GM12878 (cell line): ENCODE data around the gene INO80B. TPM values are rescaled to one million over a fixed set of nuclear protein-coding genes. Genes with fewer than 3 reads are reported as not detected.
A peak's percentile ranks its signal among the peaks of the same experiment; 100 is the strongest.

ENCODE experiments used
- ATAC-seq: fragments of 200-7000 bp; cut with Tn5 transposase; 3 replicates; pipeline ENCODE4 v1.9.1; 2020; ENCODE audit warnings: mild to moderate bottlenecking, moderate library complexity
- BruUV-seq: library from RNA; stranded (reverse); fragments of 400-500 nt; replicated peaks from 2 replicates; lab custom pipeline; 2021; lab: Mats Ljungman, UMichigan
- CTCF ChIA-PET: fragments of 300-600 bp; sonication (Branson Sonifier 250); formaldehyde crosslinking; extraction: SDS; loops from one replicate; lab custom pipeline; 2021; ENCODE audit warnings: inconsistent platforms; lab: Yijun Ruan, JAX
- POLR2A ChIA-PET: fragments of 350-600 bp; formaldehyde crosslinking; extraction: SDS; loops from one replicate; lab custom pipeline; 2021; ENCODE audit warnings: inconsistent platforms; lab: Charles Lee
- RAD21 ChIA-PET: fragments of 300-600 bp; sonication (Branson Sonifier 250); formaldehyde crosslinking; loops from one replicate; lab custom pipeline; 2023; ENCODE audit warnings: antibody characterized with exemption; ENCODE audit not compliant: unreplicated experiment; lab: Charles Lee
- SMC1A ChIA-PET: fragments of 300-600 bp; sonication (Branson Sonifier 250); formaldehyde crosslinking; loops from one replicate; lab custom pipeline; 2023; ENCODE audit not compliant: unreplicated experiment, uncharacterized antibody; lab: Charles Lee
- DNase-seq: peaks from one replicate; pipeline ENCODE4 v3.0.0-alpha.2; 2011; ENCODE audit warnings: low read depth, low spot score
- FAIRE-seq: peaks from 3 replicates; lab custom pipeline; 2011; peaks lifted over from hg19 to GRCh38; lab: Jason Lieb, UNC
- H2AFZ ChIP-seq: 2 replicates; pipeline ENCODE4 v1.6.0; 2011; ENCODE audit warnings: low read depth, low read length, control low read depth; ENCODE audit not compliant: control insufficient read depth
- H3K27ac ChIP-seq: 2 replicates; pipeline ENCODE4 v1.5.1; 2011; ENCODE audit warnings: control low read depth; ENCODE audit not compliant: control insufficient read depth, insufficient read depth
- H3K27me3 ChIP-seq, 2 experiments: replicated peaks in 1 of 2; 2 replicates each; pipeline versions ENCODE4 v1.6.0 to v1.6.1; 2011; ENCODE audit warnings: low read length in 1 of 2; ENCODE audit not compliant: control insufficient read depth in 2 of 2, insufficient read depth in 2 of 2
- H3K36me3 ChIP-seq, 2 experiments: 2 replicates each; pipeline ENCODE4 v1.5.1; 2011; ENCODE audit warnings: low read length in 1 of 2; ENCODE audit not compliant: control insufficient read depth in 2 of 2, insufficient read depth in 2 of 2
- H3K4me1 ChIP-seq: 2 replicates; pipeline ENCODE4 v1.6.1; 2011; ENCODE audit warnings: mild to moderate bottlenecking, low read length, moderate library complexity, mixed read lengths; ENCODE audit not compliant: control insufficient read depth, insufficient read depth
- H3K4me2 ChIP-seq: 2 replicates; pipeline ENCODE4 v1.6.0; 2011; ENCODE audit warnings: control low read depth; ENCODE audit not compliant: control insufficient read depth, insufficient read depth
- H3K4me3 ChIP-seq: fragments of 200-600 bp; sonication (generic); 2 replicates; pipeline ENCODE4 v1.5.1; 2016
- H3K79me2 ChIP-seq: 2 replicates; pipeline ENCODE4 v1.6.0; 2011; ENCODE audit warnings: low read length; ENCODE audit not compliant: control insufficient read depth, insufficient read depth
- H3K9ac ChIP-seq: 2 replicates; pipeline ENCODE4 v1.8.0; 2011; ENCODE audit warnings: low read length, control low read depth, mixed read lengths; ENCODE audit not compliant: control insufficient read depth, insufficient read depth
- H3K9me3 ChIP-seq: replicated peaks from 3 replicates; pipeline ENCODE4 v1.5.1; 2011; ENCODE audit warnings: mild to moderate bottlenecking, low read length; ENCODE audit not compliant: control insufficient read depth, insufficient read depth
- H4K20me1 ChIP-seq: 2 replicates; pipeline ENCODE4 v1.6.0; 2011; ENCODE audit not compliant: control insufficient read depth, insufficient read depth
- MLLT1 ChIP-seq: fragments of 450-650 bp; IDR thresholded peaks from 2 replicates; pipeline ENCODE4 v1.6.1; 2016; ENCODE audit warnings: mild to moderate bottlenecking
- NR2C1 ChIP-seq: fragments of 450-650 bp; IDR thresholded peaks from 2 replicates; pipeline ENCODE4 v1.6.1; 2017; ENCODE audit warnings: antibody characterized with exemption, mild to moderate bottlenecking, moderate library complexity
- RAD51 ChIP-seq: fragments of 450-650 bp; IDR thresholded peaks from 2 replicates; pipeline ENCODE4 v1.6.1; 2016; ENCODE audit warnings: moderate library complexity, mild to moderate bottlenecking, inconsistent platforms
- USF1 ChIP-seq: IDR thresholded peaks from 2 replicates; pipeline ENCODE4 v1.6.1; 2011; ENCODE audit warnings: borderline replicate concordance, low read depth, mild to moderate bottlenecking, moderate library complexity, mixed read lengths, low read length; ENCODE audit not compliant: insufficient read depth; ENCODE audit errors: extremely low read length
- ZNF24 ChIP-seq: fragments of 450-650 bp; IDR thresholded peaks from 2 replicates; pipeline ENCODE4 v1.6.1; 2017; ENCODE audit warnings: antibody characterized with exemption, mild to moderate bottlenecking
- ZZZ3 ChIP-seq: IDR thresholded peaks from 2 replicates; pipeline ENCODE4 v1.6.1; 2011; ENCODE audit warnings: low read depth; ENCODE audit not compliant: control insufficient read depth, insufficient read length
- WGBS: methylation state at CpG from one replicate; pipeline ENCODE4 v1.1.6; 2016; ENCODE audit warnings: low lambda C conversion rate; ENCODE audit not compliant: insufficient replicate concordance, insufficient coverage; ENCODE audit errors: missing lambda C conversion rate; 5-methylcytosine and 5-hydroxymethylcytosine counted together
- in situ Hi-C: fragments of 300-500 bp; cut with MboI; formaldehyde crosslinking; loops from 9 replicates; pipeline ENCODE4 v1.14.3; 2018; ENCODE audit warnings: mixed read lengths
- intact Hi-C: fragments of 100-400 bp; cut with micrococcal nuclease; formaldehyde crosslinking; loops from one replicate; pipeline ENCODE4 v1.14.2; 2022; ENCODE audit not compliant: unreplicated experiment
- polyA plus RNA-seq, 11 experiments: library from polyadenylated mRNA; depleted of rRNA in 4 of 11; unstranded in 6 of 11; stranded (reverse) in 5 of 11; fragments of >200 nt; fragmentation: Nextera tagmentation in 4 of 11; fragmentation: Illumina TruSeq in 1 of 11; extraction: Ambion mirVana in 4 of 11; extraction: Trizol in 1 of 11; gene quantifications; 1 replicate in 1 of 11; 2 replicates in 10 of 11; pipeline versions ENCODE4 v1.2.1 to v1.2.3, GENCODE V29; 2011 to 2016; ENCODE audit warnings: inconsistent platforms in 2 of 11, missing spikeins in 2 of 11, low read depth in 1 of 11
- total RNA-seq, 4 experiments: library from RNA; depleted of rRNA in 3 of 4; stranded (reverse); fragments of >200 nt in 3 of 4; fragmentation: Illumina TruSeq in 1 of 4; extraction: Trizol in 1 of 4; gene quantifications; 2 replicates each; pipeline versions ENCODE4 v1.2.1 to v1.2.3, GENCODE V29; 2013 to 2021

Gene INO80B
- total and polyA plus RNA-seq, 10 of the 15 experiments (the other 5 are each of a cell fraction or from before 2014, with no cell fraction given) = 1.3 to 26.7 (median 11.1) TPM

- TF ChIP-seq NR2C1 (peak; percentile 42; the same call in 1 of the 2 replicates), ZZZ3 (no peak)
These were observed 48.0 kb downstream of the INO80B start (continued) for GRCh38 chr2:74502720-74503505.

DNA sequence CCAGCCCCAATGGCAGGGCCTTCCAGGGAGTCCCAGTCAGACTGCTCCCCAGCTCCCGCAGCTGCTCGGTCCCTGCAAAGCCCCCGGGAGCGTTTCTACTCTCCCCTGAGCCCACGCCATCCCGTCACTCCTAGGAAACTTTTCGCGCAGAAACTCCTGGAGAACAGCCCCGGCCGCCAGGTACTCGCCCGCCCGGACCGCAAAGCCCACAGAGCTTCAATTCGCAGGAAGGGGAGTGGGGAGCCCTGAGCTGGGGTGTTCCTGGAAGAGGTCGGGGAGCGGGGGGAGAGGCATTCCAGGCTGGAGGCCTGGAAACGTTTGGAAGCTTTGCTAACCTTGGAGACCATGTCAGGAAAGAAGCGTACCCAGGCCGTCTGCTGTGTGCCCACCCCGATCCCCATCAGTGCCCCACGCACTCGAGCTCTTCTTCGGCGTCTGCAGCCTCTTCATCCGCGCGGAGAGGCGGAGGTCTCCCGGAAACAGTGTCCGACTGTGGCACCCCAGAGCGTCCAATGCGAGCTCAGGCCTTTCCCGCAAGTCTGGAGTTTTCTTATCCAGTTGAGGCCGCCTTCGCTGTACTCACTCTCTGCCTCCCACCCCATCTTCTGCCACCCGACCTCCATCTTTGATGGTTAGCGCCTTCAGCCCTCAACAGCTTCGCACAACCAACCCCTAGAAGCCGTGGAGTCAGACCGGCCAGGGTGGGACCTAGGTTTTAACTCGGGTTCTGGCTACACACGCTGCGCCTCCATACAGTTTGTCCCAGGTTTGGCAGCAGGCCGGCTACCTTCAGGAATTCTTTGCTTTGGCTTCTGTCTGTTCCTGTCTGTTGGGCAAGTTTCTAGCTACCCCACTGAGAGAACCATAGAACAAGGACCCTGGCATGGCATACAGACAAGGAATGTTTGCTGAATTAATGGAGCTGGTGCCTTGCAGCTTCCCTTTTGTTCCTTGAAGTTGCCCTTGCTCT is 48.9 kb downstream of the INO80B start:
- SMC1A ChIA-PET = interaction anchor here (1.2 to 7.0 kb wide), 12 partner anchors 15 to 89 kb away, joined by 3 to 71 read pairs (median 6); partner anchors contain the start of genes CCDC142, DQX1 and TTC31
- RAD21 ChIA-PET = interaction anchor here (0.7 to 3.3 kb wide), 8 partner anchors 26 to 87 kb away, joined by 3 to 21 read pairs (median 3); partner anchors contain the start of genes AUP1 and HTRA2
- FAIRE-seq (no peak), DNase-seq (no peak), ATAC-seq (no peak)
- BruUV-seq = no TSS peak
- Histone ChIP-seq H3K27ac (no peak overlapping the region), H2AFZ (peak overlapping the region; percentile 85), H3K79me2 (peaks cover 12% of the 10 kb centered on the region), H4K20me1 (no peaks in the 10 kb centered on the region), H3K4me2 (peak overlapping the region; percentile 93), H3K9ac (peak overlapping the region; percentile 14; the same call in 1 of the 2 replicates), H3K9me3 (no peaks in the 10 kb centered on the region), H3K27me3 (peaks cover 9 to 17% of the 10 kb centered on the region in 2 experiments; a peak in 3 of 4 replicates), H3K4me3 (peak overlapping the region; percentile 73), H3K36me3 (peaks cover 0 to 7% of the 10 kb centered on the region in 2 experiments; a peak in 1 of 4 replicates), H3K4me1 (peaks cover 30% of the 10 kb centered on the region)
- CTCF ChIA-PET = interaction anchor here (0.7 to 13.9 kb wide), 16 partner anchors 9 to 332 kb away, joined by 3 to 231 read pairs (median 5); partner anchors contain the start of genes AUP1, CCDC142, DQX1 and HTRA2
- WGBS = 68% methylated on average over 45 of the region's 45 CpGs
- in situ Hi-C loops = no loop called here
- POLR2A ChIA-PET = interaction anchor here (0.9 to 2.2 kb wide), 13 partner anchors 13 to 84 kb away, joined by 3 to 10 read pairs (median 5); partner anchors contain the start of genes AUP1, CCDC142, DQX1 and INO80B
- intact Hi-C loops = loop anchor here (2.0 kb wide), 1 partner anchor 21 kb away; the partner anchor contains the start of genes CCDC142 and TTC31
- TF ChIP-seq MLLT1 (peak; percentile 41; the same call in 1 of the 2 replicates), USF1 (peak; percentile 22), RAD51 (peak; percentile 36; the same call in 1 of the 2 replicates), ZNF24 (no peak)
